Endometrial microvascular endothelial cells (primary cell): ENCODE results near the gene HOXC9. TPM values are rescaled to one million over a fixed set of nuclear protein-coding genes. Genes with fewer than 3 reads are reported as not detected.

Experiments
- in situ Hi-C: cut with HindIII; loops from 2 replicates; pipeline ENCODE4 v1.10.0; 2017; ENCODE audit warnings: low sequenced_read_pairs, low pct_unique_long_range_greater_than_20kb; ENCODE audit errors: inconsistent ontology term
- total RNA-seq: library from RNA; depleted of rRNA; stranded (reverse); fragments of >200 nt; gene quantifications from one replicate; pipeline ENCODE4 v1.2.3, GENCODE V29; 2015; ENCODE audit errors: inconsistent ontology term

The HOXC9 gene
- total RNA-seq, 1 donor from 2014 or later, result not detected

- in situ Hi-C loops, result no loop called here
These were observed 38.8 kb upstream of the HOXC9 start for GRCh38 chr12:53961025-53961761.

- in situ Hi-C loops, result no loop called here
These were observed 37.0 kb upstream of the HOXC9 start for GRCh38 chr12:53963005-53963404.

DNA sequence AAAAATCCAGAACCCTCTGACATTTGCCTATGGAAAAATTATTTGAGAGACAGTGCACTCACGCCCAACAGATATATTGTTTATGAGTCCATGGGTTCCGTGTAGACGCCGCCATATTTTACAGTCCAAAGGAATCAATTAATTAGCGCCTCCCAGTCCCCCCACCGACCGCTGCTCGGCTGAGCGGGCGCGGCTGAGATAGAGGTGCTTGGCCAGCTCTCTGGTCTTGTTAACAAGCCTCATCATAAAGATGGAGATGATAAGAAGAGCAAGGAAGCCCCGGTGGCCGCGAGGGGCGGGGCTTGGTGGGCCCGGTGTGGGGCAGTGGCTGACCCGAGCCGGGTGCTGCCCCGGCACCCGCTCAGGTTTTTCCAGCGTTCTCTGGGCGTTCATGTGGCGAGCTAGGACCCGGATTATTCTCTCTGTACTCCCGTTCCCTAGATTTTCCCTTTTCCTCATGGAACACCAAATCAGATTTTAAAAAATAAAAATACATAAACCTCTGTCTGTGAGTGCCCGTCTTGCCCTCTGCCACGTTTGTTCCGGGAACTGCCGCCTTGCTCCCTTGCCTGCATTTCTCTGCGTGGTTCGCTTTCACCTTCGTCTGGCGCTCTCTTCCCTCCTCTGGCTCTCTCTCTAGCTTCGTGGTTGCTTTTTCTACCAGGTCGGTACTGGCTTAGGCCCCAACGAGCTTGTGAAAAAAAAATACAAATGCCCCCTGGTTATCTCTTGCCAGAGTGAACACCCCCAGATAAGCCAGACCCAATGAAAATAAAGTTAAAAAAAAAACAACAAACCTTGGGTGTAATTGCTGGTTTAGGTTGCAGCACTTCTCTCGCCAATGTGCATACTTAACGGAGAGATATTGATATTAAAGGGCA, 36.3 kb upstream of the HOXC9 start:
- in situ Hi-C loops, result no loop called here

GRCh38 chr12:53964315-53964713, 35.6 kb upstream of the HOXC9 start:
- in situ Hi-C loops, result no loop called here

DNA sequence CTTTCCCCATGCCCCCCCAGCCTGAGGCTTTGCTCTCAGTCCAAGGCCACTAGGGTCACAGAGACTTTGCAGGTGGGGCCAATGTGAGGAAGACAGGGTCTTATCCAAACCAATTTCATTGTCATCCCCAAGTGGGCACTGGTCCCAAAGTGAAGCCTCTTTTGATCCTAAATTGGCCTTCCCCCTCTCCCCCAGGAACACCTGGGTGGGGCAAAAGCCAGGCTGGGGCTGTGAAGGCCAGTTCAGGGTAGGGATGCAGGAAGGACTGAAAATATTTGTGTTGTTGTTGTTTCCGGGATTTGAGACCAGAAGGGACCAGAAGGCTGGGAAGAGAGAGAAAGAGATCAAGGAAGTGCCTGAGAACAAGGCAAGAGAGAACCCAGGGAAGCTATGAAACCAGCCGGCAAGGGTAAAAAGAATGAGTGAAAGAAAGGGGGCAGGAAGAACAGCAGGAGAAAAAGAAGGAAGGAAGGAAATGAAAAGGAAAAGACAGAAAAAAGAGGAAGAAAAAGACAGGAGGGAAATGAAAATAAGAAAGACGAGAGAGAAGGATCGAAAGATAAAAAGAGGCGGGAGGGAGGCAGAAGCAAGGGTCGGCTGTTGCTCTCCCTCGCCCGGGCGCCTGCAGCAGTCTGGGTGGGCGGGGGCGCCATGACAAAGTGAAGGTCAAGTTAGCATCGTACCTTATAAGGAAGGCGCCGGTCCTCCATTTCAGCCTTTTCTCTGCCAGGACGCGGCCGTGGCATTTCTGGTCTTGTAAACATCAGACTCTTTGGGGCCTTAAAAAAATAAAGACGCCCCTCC, 34.5 kb upstream of the HOXC9 start:
- in situ Hi-C loops, result no loop called here

DNA sequence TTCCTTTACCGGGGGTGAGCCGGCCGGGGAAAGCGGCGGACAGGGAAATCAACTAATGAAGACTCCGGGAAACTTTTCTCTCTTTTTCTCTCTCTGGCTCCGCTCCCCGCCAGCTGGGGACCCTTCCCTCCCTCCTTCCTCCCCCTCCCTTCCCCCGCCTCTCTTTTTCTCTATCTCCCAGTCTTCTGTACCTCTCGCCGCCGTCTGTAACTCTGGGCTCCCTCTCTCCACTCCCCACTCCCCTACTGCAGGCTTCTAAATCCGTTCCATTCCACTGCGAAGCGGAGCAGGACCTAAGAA, 33.9 kb upstream of the HOXC9 start:
- in situ Hi-C loops, result no loop called here

GRCh38 chr12:53966385-53967133, 33.4 kb upstream of the HOXC9 start:
- in situ Hi-C loops, result no loop called here

- in situ Hi-C loops, result no loop called here
These were observed 32.5 kb upstream of the HOXC9 start for GRCh38 chr12:53967421-53967925.

GRCh38 chr12:53968214-53969127, 31.5 kb upstream of the HOXC9 start:
- in situ Hi-C loops, result no loop called here

- in situ Hi-C loops, result no loop called here
These were observed 30.2 kb upstream of the HOXC9 start for GRCh38 chr12:53969588-53970259.

- in situ Hi-C loops, result no loop called here
These were observed 29.5 kb upstream of the HOXC9 start for GRCh38 chr12:53970451-53970850.

GRCh38 chr12:53971129-53971528, 28.8 kb upstream of the HOXC9 start:
- in situ Hi-C loops, result no loop called here

- in situ Hi-C loops, result no loop called here
These were observed 28.3 kb upstream of the HOXC9 start for GRCh38 chr12:53971686-53972085.

- in situ Hi-C loops, result no loop called here
These were observed 27.7 kb upstream of the HOXC9 start for GRCh38 chr12:53972152-53972702.

GRCh38 chr12:53972722-53973235, 27.2 kb upstream of the HOXC9 start, which contains the start of gene HOXC11:
Gene HOXC11, plus strand, starts transcription at chr12:53973126. Its CDS starts 116 bp downstream, at chr12:53973242.
- in situ Hi-C loops, result no loop called here

DNA sequence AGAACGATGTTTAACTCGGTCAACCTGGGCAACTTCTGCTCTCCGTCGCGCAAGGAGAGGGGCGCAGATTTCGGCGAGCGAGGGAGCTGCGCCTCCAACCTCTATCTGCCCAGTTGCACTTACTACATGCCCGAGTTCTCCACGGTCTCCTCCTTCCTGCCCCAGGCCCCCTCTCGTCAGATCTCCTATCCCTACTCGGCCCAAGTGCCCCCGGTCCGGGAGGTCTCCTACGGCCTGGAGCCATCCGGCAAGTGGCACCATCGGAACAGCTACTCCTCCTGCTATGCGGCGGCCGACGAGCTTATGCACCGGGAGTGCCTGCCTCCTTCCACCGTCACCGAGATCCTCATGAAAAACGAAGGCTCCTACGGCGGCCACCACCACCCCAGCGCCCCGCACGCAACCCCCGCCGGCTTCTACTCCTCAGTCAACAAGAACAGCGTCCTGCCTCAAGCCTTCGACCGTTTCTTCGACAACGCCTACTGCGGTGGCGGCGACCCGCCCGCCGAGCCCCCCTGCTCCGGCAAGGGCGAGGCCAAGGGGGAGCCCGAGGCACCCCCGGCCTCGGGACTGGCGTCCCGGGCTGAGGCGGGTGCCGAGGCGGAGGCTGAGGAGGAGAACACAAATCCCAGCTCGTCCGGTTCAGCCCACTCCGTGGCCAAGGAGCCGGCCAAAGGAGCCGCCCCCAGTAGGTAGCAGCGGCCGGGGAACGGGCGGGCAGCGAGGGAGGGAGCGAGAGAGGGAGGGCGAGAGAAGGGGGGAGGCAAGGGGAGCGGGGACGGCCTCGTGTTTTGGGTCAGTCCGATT, 26.5 kb upstream of the HOXC9 start:
- in situ Hi-C loops, result no loop called here
